ENCODE measurements around the gene PCAT7.

- TF ChIP-seq CTCF (IDR thresholded peaks at IDR 0.05; ENCODE audit: poor library complexity): no peak
- TF ChIP-seq EZH2 (IDR thresholded peaks at IDR 0.05; ENCODE audit: borderline replicate concordance): no peak
- TF ChIP-seq EZH2phosphoT487 (IDR thresholded peaks at IDR 0.05; ENCODE audit: low read depth, severe bottlenecking, unreplicated experiment): no peak
Measured at GRCh38 chr9:94538908-94539307, 16.0 kb upstream of the PCAT7 start.
